HG03571 (cell line): ENCODE measurements around the gene CDON.

Source experiments
- ATAC-seq: cut with Tn5 transposase; IDR thresholded peaks from one replicate; pipeline ENCODE4 v1.9.1; 2021; ENCODE audit not compliant: unreplicated experiment

CDON gene

GRCh38 chr11:125945011-125945796, 117.5 kb downstream of the CDON start:
- ATAC-seq, result no peak

DNA sequence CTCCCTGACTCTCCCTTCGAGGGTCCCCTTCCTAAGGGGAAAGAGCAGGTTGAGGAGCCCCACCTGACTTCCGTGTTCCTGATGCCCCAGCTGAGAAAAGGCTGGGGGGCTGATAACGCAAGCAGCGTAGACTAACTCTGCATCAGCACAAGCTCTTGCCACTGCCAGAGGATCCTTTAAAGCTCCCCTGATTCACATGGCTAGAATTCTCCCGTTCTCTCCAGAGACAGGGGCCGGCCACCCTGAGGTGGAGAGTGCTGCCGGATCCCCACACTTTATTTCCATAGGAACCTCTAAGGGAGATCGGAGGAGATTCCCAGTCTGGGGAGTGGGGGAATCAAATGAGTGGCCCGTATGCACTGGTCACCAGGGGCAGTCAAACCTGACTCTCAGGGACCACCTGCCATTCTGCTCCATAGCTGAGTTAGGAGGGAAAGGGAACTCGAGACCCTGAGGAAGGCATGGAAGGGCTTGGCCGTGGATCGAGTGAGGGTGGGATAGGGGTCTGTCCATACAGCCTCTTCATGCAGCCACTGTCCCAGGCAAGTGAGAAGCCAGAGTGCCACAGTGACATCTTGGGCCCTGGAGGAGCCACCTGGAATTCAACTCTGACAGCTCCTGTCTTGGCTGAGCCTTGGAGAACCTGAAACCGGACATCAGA, 118.2 kb downstream of the CDON start:
- ATAC-seq, result no peak

DNA sequence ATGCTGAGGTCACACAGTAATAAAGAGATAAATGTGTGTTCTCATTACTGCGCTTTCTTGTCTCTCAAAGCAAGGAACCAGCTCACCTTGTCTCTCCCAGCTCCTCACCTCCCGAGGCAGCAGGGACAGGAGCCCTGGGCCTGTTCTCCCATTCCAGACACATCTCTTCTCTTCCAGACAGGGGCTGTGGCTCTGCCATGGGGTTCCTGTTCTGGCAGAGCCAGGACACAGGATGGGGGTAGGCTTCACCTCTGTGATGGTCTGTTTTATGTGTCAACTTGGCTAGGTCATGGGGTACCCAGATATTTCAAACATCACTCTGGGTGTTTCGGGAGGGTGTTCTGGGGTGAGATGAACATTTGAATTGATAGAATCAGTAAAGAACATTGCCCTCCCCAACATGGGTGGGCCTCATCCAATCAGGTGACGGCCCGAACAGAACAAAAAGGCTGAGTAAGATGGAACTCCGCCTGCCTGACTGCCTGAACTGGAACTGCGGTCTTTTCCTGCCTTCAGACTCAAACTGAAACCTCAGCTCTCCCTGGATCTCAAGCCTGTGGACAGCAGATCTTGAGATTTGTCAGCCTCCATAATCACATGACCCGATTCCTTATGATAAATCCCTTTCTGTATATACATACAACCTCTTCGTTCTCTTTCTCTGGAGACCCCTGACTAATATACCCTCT, 118.9 kb downstream of the CDON start:
- no peak for ATAC-seq

GRCh38 chr11:125942771-125943428, 119.8 kb downstream of the CDON start:
- no peak for ATAC-seq

DNA sequence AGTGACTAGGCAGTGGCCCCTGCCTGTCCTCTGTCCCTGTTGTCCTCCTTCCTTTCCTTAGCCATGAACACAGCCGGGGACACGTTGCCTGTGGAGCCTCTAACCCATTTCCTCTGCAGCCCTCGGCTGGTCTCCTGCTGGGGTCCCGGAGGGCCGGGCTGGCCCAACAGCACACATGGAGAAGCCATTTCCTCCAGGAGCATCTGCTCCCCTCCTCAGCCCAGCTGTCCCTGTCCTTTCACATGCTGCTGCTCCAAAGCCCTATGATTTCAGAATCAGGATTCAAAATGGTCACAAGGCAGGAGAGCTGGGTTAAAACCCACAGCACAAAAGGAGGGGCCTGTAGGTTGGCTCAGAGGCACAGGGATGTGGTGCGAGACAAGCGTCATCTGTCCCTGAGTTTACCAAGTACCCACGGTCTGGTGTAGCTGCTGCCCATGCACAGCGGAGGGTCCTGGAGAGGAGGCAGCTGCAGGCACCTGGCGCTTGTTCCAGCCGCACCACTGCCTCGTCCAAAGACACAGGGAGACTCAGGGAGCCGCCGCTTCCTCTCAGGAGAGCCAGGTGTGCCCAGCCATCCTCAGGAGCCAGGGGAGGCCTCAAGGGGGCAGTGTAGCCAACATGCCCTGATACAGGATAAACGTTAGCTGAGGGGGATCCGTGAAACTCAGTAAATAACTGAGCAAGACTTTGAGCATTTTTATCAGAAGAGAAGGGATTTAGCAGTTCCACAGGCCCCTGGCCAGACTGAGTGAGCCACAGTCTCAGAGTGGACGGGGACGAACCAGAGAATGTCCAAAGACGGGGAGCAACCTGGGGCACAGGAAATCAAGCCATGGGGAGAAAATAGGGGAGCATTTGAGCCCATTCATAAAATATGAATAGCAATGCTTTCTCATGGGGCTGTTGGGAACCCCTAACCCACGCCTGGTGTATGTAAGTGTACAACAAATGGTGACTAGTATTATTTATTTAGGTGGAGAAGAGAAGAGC, 120.8 kb downstream of the CDON start:
- no peak for ATAC-seq

GRCh38 chr11:125941267-125941618, 121.4 kb downstream of the CDON start:
- ATAC-seq, result no peak

DNA sequence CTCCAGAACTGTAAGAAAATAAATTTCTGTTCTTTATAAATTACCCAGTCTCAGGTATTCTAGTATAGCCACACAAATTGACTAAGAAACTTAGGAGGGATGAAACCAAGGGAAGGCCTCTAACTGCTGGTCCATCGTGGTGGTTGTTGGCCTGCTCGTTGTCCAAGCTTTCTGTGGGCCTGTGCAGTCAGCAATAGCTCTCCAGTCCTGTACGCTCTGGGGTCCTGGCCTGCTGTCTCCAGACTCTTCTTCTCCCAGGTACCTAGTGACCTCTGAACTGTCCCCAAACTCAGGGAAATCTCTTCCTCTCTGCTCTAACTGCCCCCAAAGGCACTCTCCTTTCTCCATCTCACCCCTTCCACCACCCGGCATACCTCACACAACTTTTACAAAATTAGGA, 122.5 kb downstream of the CDON start:
- no peak for ATAC-seq

DNA sequence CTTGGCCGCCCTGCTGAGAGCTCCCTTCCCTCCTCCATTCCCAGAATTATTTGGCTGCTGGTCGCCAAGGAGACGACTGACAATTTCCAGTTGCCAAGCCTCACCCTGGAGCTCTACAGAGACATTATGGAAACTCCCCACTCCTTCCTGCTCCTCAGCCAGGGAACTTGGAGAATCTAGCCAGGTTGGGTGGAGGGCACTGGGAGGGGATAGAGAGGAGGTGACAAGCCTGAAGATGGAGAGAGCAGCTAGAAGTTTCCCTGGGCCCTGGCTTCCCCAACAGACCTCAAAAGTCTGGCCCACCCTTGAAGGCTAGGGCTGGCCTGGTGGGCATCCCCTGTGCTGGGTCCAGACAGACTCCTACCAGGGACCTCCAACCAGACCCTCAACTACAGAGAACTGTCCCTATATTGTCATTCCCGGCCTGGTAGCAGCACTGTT, 123.6 kb downstream of the CDON start:
- no peak for ATAC-seq

- ATAC-seq, result no peak
These were observed 124.2 kb downstream of the CDON start for GRCh38 chr11:125938418-125938817.

DNA sequence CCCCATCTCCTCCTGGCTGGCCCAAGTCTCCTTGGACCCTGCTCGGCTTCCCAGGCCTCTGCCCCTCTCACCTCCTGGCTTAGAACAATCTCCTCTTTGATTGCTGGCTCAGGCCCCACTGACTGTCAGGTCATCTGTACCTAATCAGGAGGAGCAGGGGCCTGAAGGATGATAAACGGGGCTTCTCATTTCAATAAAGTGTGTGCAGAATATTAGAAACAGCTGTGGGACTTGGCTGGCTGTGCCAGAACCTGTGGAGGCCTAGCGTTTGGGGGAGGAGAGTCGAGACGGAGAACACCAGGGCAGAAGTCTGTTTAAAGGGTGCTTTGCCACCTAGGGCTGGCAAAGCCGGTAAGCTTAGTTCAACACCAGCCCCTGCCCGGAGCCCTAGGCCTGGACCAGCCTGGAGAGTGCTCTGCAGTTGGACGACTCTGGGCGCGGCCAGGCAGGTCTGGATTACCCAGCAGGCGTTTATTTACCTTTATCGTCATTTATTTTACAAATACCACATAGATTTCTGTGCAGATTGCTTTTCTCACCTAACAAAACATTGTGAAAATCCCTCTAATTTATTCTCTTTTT, 127.0 kb downstream of the CDON start:
- no peak for ATAC-seq

DNA sequence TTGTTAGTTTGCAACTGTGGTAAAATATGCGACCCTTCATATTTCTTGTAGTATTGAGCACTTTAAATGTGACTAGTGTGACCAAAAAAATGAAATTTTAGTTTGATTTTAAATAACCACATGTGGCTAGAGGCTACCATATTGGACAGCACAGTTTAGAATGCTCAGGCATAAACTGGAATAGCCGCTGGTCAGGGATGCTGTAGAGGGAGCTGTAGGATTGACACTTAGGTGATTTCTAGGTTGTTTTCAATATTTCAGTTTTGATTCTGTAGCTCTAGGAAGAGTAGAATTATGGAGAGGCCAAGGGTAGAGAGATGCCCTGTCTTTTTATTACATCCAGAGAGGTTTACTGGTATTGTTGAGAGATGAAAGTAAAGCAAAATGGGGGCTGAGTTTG, 127.6 kb downstream of the CDON start:
- no peak for ATAC-seq

GRCh38 chr11:125934473-125934872, 128.2 kb downstream of the CDON start:
- no peak for ATAC-seq

GRCh38 chr11:125933030-125933813, 129.4 kb downstream of the CDON start:
- ATAC-seq, result no peak

- no peak for ATAC-seq
These were observed 130.4 kb downstream of the CDON start for GRCh38 chr11:125932301-125932700.

GRCh38 chr11:125931668-125932067, 131.0 kb downstream of the CDON start:
- no peak for ATAC-seq

DNA sequence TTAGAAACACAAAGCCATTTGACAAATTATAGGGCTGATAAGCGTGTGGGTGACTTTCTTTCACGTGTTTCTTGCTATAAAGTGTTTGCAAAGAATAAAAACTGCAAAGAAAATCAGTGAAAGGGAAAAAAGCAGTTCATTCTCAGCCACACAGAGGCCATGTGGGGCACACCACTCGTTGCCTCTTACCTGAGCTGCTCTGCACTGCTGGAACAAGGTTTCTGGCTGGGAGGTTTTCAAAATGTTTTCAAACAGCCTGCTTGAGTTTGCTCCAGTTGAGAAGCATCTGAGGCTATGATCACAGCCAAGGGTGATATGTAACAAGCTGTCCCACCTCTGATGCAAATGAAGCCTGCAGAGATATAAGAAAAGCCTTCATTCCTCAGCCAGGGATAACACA, 131.6 kb downstream of the CDON start:
- no peak for ATAC-seq

- ATAC-seq, result no peak
These were observed 132.6 kb downstream of the CDON start for GRCh38 chr11:125930076-125930450.

DNA sequence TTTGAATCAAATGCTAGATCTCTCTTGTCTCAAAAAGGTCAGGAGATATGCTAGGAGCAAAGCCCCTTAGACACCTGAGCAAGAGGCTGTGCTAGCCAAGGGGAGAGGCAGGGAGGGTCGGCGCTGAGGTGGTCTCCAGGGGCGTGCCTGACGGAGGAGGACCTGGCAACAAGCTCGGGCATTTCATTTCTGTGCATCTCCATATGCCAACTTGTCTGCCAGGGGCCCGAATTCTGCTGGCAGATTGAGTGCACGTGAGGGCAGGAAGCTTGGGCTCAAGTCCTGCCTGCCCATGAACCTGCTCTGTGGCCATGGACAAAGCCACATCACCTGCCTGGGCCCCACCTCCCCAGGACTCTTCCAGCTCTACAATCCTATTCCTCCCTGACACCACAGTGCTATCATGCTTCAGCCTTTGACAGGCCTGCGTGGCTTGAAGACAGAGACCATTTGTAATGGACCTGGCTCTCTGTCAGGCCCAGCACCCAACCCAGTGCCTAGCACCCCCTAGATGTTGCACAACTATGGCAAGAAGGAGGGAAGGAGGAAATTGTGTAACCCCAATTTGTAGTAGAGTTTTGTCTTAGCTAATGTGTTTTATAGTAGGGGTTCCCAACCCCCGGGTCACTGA, 133.1 kb downstream of the CDON start:
- no peak for ATAC-seq

DNA sequence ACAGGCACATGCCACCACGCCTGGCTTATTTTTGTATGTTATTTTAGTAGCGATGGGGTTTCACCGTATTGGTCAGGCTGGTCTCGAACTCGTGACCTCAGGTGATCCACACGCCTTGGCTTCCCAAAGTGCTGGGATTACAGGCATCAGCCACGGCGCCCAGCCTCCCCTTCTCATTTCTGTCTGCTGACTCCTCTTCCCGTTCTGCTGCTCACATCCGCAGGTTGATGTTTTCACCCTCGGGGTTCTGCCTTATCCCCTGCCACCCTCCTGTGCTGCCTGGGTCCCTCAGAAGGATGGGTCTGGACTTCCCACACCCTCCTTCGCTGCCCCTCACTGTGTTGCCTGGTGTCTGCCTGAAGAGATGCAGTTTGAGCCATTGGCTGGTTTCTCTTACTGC, 136.0 kb downstream of the CDON start:
- ATAC-seq, result no peak
